H54 (cell line): ENCODE measurements around the gene TEX261.
"Not testable (repeated sequence)": the region's sequence is repeated elsewhere in the genome, so short reads cannot be mapped to it uniquely, and the experiment has no call there.

Experiments used
- DNase-seq: peaks from one replicate; pipeline ENCODE4 v3.0.0; 2011; ENCODE audit warnings: low spot score, mixed read lengths; ENCODE audit not compliant: insufficient read length
- FAIRE-seq: peaks from 3 replicates; lab custom pipeline; 2011; peaks lifted over from hg19 to GRCh38; lab: Jason Lieb, UNC
- POLR2A ChIP-seq: IDR thresholded peaks from 2 replicates; pipeline ENCODE4 v1.6.1; 2011; ENCODE audit warnings: low read depth, mild to moderate bottlenecking, low read length

Gene TEX261

GRCh38 chr2:71005271-71006202, 10.9 kb upstream of the TEX261 start:
- DNase-seq (no peak), FAIRE-seq (no peak)
- TF ChIP-seq POLR2A, result no peak

GRCh38 chr2:71004857-71005256, 10.2 kb upstream of the TEX261 start:
- no peak for TF ChIP-seq POLR2A
- DNase-seq (no peak), FAIRE-seq (no peak)

- DNase-seq, result no peak
- no peak for TF ChIP-seq POLR2A
Observed at GRCh38 chr2:71003966-71004755, 9.5 kb upstream of the TEX261 start.

GRCh38 chr2:71003396-71003795, 8.7 kb upstream of the TEX261 start:
- no peak for FAIRE-seq
- TF ChIP-seq POLR2A, result no peak
- DNase-seq, result no peak

More at GRCh38 chr2:71003966-71004755, 9.5 kb upstream of the TEX261 start:
- no peak for FAIRE-seq

GRCh38 chr2:71001981-71002570, 7.4 kb upstream of the TEX261 start:
- TF ChIP-seq POLR2A, result no peak
- DNase-seq, result no peak
- FAIRE-seq, result no peak

- DNase-seq (no peak), FAIRE-seq (no peak)
- no peak for TF ChIP-seq POLR2A
Observed at GRCh38 chr2:71001592-71001927, 6.9 kb upstream of the TEX261 start.

- no peak for FAIRE-seq
- TF ChIP-seq POLR2A, result peak; percentile 21; the same call in 1 of the 2 replicates
- peak; percentile 77 for DNase-seq
Observed at GRCh38 chr2:71000780-71001591, 6.3 kb upstream of the TEX261 start.

- DNase-seq, FAIRE-seq: not testable (repeated sequence)
Observed at GRCh38 chr2:70999931-71000330, 5.3 kb upstream of the TEX261 start.

GRCh38 chr2:70999362-70999761, 4.7 kb upstream of the TEX261 start:
- FAIRE-seq (no peak), DNase-seq (no peak)
- no peak for TF ChIP-seq POLR2A

GRCh38 chr2:70998885-70999284, 4.2 kb upstream of the TEX261 start:
- not testable (repeated sequence) for DNase-seq, FAIRE-seq

GRCh38 chr2:70995426-70995729, 705 bp upstream of the TEX261 start:
- FAIRE-seq, result no peak
- DNase-seq, result no peak
- TF ChIP-seq POLR2A, result no peak

- no peak for DNase-seq
- no peak for FAIRE-seq
- no peak for TF ChIP-seq POLR2A
Observed at GRCh38 chr2:70994009-70994698, 519 bp downstream of the TEX261 start.
